ENCODE results near the gene CREB3L1. TPM values are rescaled to one million over a fixed set of nuclear protein-coding genes. Genes with fewer than 3 reads are reported as not detected.

Gene CREB3L1
- total RNA-seq, 1 experiment from 2014 or later, result 3.3 TPM

GRCh38 chr11:46337626-46338345 is 60.3 kb downstream of the CREB3L1 start:
- Histone ChIP-seq H3K79me1 (ENCODE audit: insufficient read depth, low read depth, low read length, poor library complexity, severe bottlenecking) (no peaks in the 10 kb centered on the region), H3K4me2 (ENCODE audit: insufficient read depth, insufficient read length, low read length) (no peak overlapping the region), H4K20me1 (ENCODE audit: control insufficient read depth, insufficient read depth, insufficient read length) (no peaks in the 10 kb centered on the region), H2AFZ (ENCODE audit: low read length) (no peak overlapping the region), H3K4me1 (ENCODE audit: insufficient read depth, low read length) (peaks cover 32% of the 10 kb centered on the region), H3K4ac (ENCODE audit: low read depth, low read length) (no peak overlapping the region), H2BK12ac (ENCODE audit: insufficient read length, low read depth, low read length) (no peak overlapping the region), H3K18ac (ENCODE audit: insufficient read length, low read depth, low read length) (no peak overlapping the region), H3K27me3 (ENCODE audit: insufficient read depth, low read length) (peaks cover 6% of the 10 kb centered on the region; the same call in 1 of the 2 replicates), H4K5ac (ENCODE audit: insufficient read length, low read depth, low read length) (no peak overlapping the region), H2AK5ac (ENCODE audit: insufficient read length, low read length) (no peak overlapping the region), H3K9ac (ENCODE audit: extremely low read depth, insufficient read length, low read length) (no peak overlapping the region), H3K9me3 (ENCODE audit: control insufficient read depth, low read depth, low read length) (no peaks in the 10 kb centered on the region), H4K8ac (replicated peaks; ENCODE audit: insufficient read length, low read depth, low read length) (no peak overlapping the region), H3T11ph (ENCODE audit: low read length) (no peak overlapping the region), H3K23me2 (ENCODE audit: insufficient read length, low read depth, low read length, poor library complexity, severe bottlenecking) (peaks cover 7% of the 10 kb centered on the region), H2BK5ac (ENCODE audit: insufficient read length, low read length) (no peak overlapping the region), H2BK120ac (ENCODE audit: low read depth, low read length, poor library complexity, severe bottlenecking) (no peak overlapping the region), H3K23ac (ENCODE audit: insufficient read length, low read depth, low read length) (no peak overlapping the region), H2BK15ac (ENCODE audit: low read depth, low read length) (no peak overlapping the region), H3K27ac (ENCODE audit: insufficient read length, low read depth, low read length) (no peak overlapping the region), H2BK20ac (ENCODE audit: low read depth, low read length, poor library complexity, severe bottlenecking) (no peak overlapping the region), H4K91ac (ENCODE audit: insufficient read length, low read depth, low read length) (no peak overlapping the region), H3K79me2 (ENCODE audit: insufficient read depth, low read length) (no peaks in the 10 kb centered on the region), H3K56ac (ENCODE audit: insufficient read length, low read depth, low read length) (no peak overlapping the region), H3K14ac (ENCODE audit: insufficient read depth, low read length) (no peak overlapping the region)
- H3K27me3 Mint-ChIP-seq (ENCODE audit: low read depth), result peaks cover 25% of the 10 kb centered on the region
- H3K9me3 Mint-ChIP-seq, result no peaks in the 10 kb centered on the region
- TF ChIP-seq CTCF (conservative IDR thresholded peaks at IDR 0.05), result no peak
- no peaks in the 10 kb centered on the region; a peak in 1 of 7 replicates for H3K36me3 Mint-ChIP-seq (ENCODE audit: insufficient read depth in 1 of 3, low read depth in 3 of 3)
- DNase-seq, result no peak
- peak overlapping the region in 1 of 2 experiments; percentile 64; a peak in 1 of 5 replicates for H3K4me3 Mint-ChIP-seq
- H3K4me1 Mint-ChIP-seq, result peaks cover 69 to 89% of the 10 kb centered on the region in 2 experiments
- no CpG with 5 or more reads among the region's 13 CpGs for WGBS (ENCODE audit: extremely low coverage, insufficient read length, low lambda C conversion rate)
- H3K27ac Mint-ChIP-seq, result peak overlapping the region; percentile 51 to 98 (median 98); a peak in 6 of 7 replicates
